Thyroid gland (tissue), 4 donors: ENCODE results near the gene MYADM. TPM values are rescaled to one million over a fixed set of nuclear protein-coding genes. Genes with fewer than 3 reads are reported as not detected.
"Not testable (repeated sequence)": the region's sequence is repeated elsewhere in the genome, so short reads cannot be mapped to it uniquely, and the experiment has no call there.

Source experiments
- DNase-seq, 2 donors: peaks; one replicate each; pipeline ENCODE4 v3.0.0-alpha.2; 2019
- H3K27ac ChIP-seq, 3 donors: fragments of 200-600 bp; sonication (generic); 1 replicate in 2 of 3; 2 replicates in 1 of 3; pipeline ENCODE4 v1.5.1; 2016 to 2019; ENCODE audit warnings: mild to moderate bottlenecking in 1 of 3, moderate library complexity in 1 of 3
- H3K27me3 ChIP-seq: fragments of 200-600 bp; sonication (generic); one replicate; pipeline ENCODE4 v1.5.1; 2019
- H3K36me3 ChIP-seq, 2 donors: fragments of 200-600 bp; sonication (generic); one replicate each; pipeline ENCODE4 v1.5.1; 2016 to 2019
- H3K4me1 ChIP-seq, 2 donors: fragments of 200-600 bp; sonication (generic); one replicate each; pipeline ENCODE4 v1.5.1; 2017 to 2019
- H3K4me3 ChIP-seq, 3 donors: fragments of 200-600 bp; sonication (generic); replicated peaks in 1 of 3; 1 replicate in 2 of 3; 2 replicates in 1 of 3; pipeline ENCODE4 v1.5.1; 2016; ENCODE audit warnings: mild to moderate bottlenecking in 1 of 3
- H3K9me3 ChIP-seq: fragments of 200-600 bp; sonication (generic); one replicate; pipeline ENCODE4 v1.5.1; 2017
- CTCF ChIP-seq, 6 experiments: fragments of 200-600 bp in 3 of 6; fragments of 450-650 bp in 3 of 6; sonication (generic) in 3 of 6; IDR thresholded peaks; one replicate each; pipeline ENCODE4 v1.5.1; 2016 to 2019; ENCODE audit warnings: antibody characterized with exemption in 6 of 6, mild to moderate bottlenecking in 2 of 6, inconsistent platforms in 1 of 6, moderate library complexity in 1 of 6
- POLR2A ChIP-seq, 2 donors: fragments of 450-650 bp; IDR thresholded peaks; one replicate each; pipeline ENCODE4 v1.6.1; 2017; ENCODE audit warnings: antibody characterized with exemption in 2 of 2, mild to moderate bottlenecking in 2 of 2, moderate library complexity in 1 of 2
- WGBS, 2 donors: methylation state at CpG; one replicate each; pipeline ENCODE4 v1.1.5; 2017; 5-methylcytosine and 5-hydroxymethylcytosine counted together
- intact Hi-C: fragments of 100-400 bp; cut with DNase I; formaldehyde crosslinking; loops from one replicate; pipeline ENCODE4 v1.15.1; 2023
- total RNA-seq, 4 donors: library from RNA; depleted of rRNA; stranded (reverse); fragments of >200 nt; gene quantifications; one replicate each; pipeline ENCODE4 v1.2.3, GENCODE V29; 2016

MYADM gene
- total RNA-seq, 4 donors from 2014 or later, result 16.4 to 37.8 (median 21.8) TPM

GRCh38 chr19:53868892-53869804, 1.5 kb downstream of the MYADM start:
- 0% methylated on average over 4 to 9 of the region's 75 CpGs for WGBS, 2 donors
- Histone ChIP-seq H3K36me3 (peaks cover 9 to 10% of the 10 kb centered on the region in 2 donors), H3K4me1 (peaks cover 11 to 26% of the 10 kb centered on the region in 2 donors), H3K9me3 (no peaks in the 10 kb centered on the region), H3K27ac (peak overlapping the region; percentile 78 to 97 (median 84)), H3K27me3 (no peaks in the 10 kb centered on the region), H3K4me3 (peak overlapping the region; percentile 22 to 96 (median 60))
- TF ChIP-seq CTCF (IDR thresholded peaks at IDR 0.05) (peak in 5 of 6 experiments; percentile 17 to 54 (median 39)), POLR2A (IDR thresholded peaks at IDR 0.05) (peak; percentile 6 to 80)
- DNase-seq, result peak; percentile 86 to 90
- intact Hi-C loops, result no loop called here

- H3K27me3 ChIP-seq, DNase-seq, H3K9me3 ChIP-seq, intact Hi-C loops: not testable (repeated sequence)
- H3K4me1 ChIP-seq, result peaks cover 11 to 26% of the 10 kb centered on the region in 2 donors
- 4 to 17% methylated on average over 1 to 4 of the region's 24 CpGs for WGBS, 2 donors
- peak overlapping the region; percentile 78 to 97 (median 84) for H3K27ac ChIP-seq
- H3K4me3 ChIP-seq, result peak overlapping the region; percentile 22 to 96 (median 60)
- peaks cover 14% of the 10 kb centered on the region in 2 donors for H3K36me3 ChIP-seq
These were observed 2.3 kb downstream of the MYADM start for GRCh38 chr19:53869805-53870484.

GRCh38 chr19:53870485-53870844, 2.8 kb downstream of the MYADM start:
- H3K9me3 ChIP-seq, result no peaks in the 10 kb centered on the region
- 44 to 58% methylated on average over 5 of the region's 5 CpGs for WGBS, 2 donors
- peak overlapping the region; percentile 40 to 97 (median 78) for H3K27ac ChIP-seq
- intact Hi-C loops, result no loop called here
- H3K36me3 ChIP-seq, result peaks cover 14 to 15% of the 10 kb centered on the region in 2 donors
- TF ChIP-seq POLR2A (IDR thresholded peaks at IDR 0.05) (no peak), CTCF (IDR thresholded peaks at IDR 0.05) (no peak)
- H3K27me3 ChIP-seq, result no peaks in the 10 kb centered on the region
- DNase-seq, result peak in 1 of 2 donors; percentile 19
- peak overlapping the region in 1 of 3 donors; percentile 96 for H3K4me3 ChIP-seq
- H3K4me1 ChIP-seq, result peaks cover 11 to 26% of the 10 kb centered on the region in 2 donors

GRCh38 chr19:53871454-53871853, 3.8 kb downstream of the MYADM start:
- peaks cover 14 to 15% of the 10 kb centered on the region in 2 donors for H3K36me3 ChIP-seq
- H3K27ac ChIP-seq, result no peak overlapping the region

More at GRCh38 chr19:53871454-53871853, 3.8 kb downstream of the MYADM start:
- DNase-seq, result no peak
- Histone ChIP-seq H3K4me3 (no peak overlapping the region), H3K9me3 (no peaks in the 10 kb centered on the region), H3K27me3 (no peaks in the 10 kb centered on the region), H3K4me1 (peaks cover 9 to 16% of the 10 kb centered on the region in 2 donors)
- no peak for TF ChIP-seq POLR2A (IDR thresholded peaks at IDR 0.05)
- no peak for TF ChIP-seq CTCF (IDR thresholded peaks at IDR 0.05)
- intact Hi-C loops, result no loop called here
- 70 to 74% methylated on average over 7 of the region's 7 CpGs for WGBS, 2 donors
